Ovary (tissue), 3 donors: ENCODE data around the gene GSG1L.

Experiments used
- EP300 ChIP-seq: sonication (generic); formaldehyde crosslinking; IDR thresholded peaks from one replicate; pipeline ENCODE4 v1.6.1; 2017; ENCODE audit warnings: antibody characterized with exemption
- POLR2A ChIP-seq: fragments of 450-650 bp; IDR thresholded peaks from one replicate; pipeline ENCODE4 v1.6.1; 2017; ENCODE audit warnings: antibody characterized with exemption, mild to moderate bottlenecking, moderate library complexity
- TF ChIP-seq, protein P1 (sequence below), 3 donors: fragments of 450-650 bp in 2 of 3; fragments of 200-600 bp in 1 of 3; IDR thresholded peaks; one replicate each; pipeline versions ENCODE4 v1.5.1 to v1.8.0; 2016 to 2022; ENCODE audit warnings: antibody characterized with exemption in 3 of 3, mild to moderate bottlenecking in 1 of 3
- donor health status: DM: no; HTN: no; CAD: no.

DNA sequence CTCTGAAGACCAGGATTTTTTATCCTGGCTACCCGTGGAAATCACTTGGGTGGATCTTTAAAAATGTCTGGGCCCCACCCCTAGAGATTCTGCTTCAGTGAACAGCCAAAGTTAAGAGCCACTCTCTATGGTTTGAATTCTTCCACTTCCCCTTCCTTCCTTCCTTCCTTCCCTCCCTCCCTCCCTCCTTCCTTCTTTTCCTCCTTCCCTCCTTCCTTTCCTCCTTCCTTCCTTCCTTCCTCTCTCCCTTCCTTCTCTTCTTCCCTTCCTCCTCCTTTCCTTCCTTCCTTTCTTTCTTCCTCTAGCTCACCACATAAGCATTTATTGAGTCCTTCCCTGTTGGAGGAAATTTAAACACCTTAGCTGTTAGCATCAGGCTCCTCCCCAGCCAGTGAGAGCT is 310.0 kb downstream of the GSG1L start:
- TF ChIP-seq, protein P1, sequence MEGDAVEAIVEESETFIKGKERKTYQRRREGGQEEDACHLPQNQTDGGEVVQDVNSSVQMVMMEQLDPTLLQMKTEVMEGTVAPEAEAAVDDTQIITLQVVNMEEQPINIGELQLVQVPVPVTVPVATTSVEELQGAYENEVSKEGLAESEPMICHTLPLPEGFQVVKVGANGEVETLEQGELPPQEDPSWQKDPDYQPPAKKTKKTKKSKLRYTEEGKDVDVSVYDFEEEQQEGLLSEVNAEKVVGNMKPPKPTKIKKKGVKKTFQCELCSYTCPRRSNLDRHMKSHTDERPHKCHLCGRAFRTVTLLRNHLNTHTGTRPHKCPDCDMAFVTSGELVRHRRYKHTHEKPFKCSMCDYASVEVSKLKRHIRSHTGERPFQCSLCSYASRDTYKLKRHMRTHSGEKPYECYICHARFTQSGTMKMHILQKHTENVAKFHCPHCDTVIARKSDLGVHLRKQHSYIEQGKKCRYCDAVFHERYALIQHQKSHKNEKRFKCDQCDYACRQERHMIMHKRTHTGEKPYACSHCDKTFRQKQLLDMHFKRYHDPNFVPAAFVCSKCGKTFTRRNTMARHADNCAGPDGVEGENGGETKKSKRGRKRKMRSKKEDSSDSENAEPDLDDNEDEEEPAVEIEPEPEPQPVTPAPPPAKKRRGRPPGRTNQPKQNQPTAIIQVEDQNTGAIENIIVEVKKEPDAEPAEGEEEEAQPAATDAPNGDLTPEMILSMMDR (IDR thresholded peaks at IDR 0.05) = no peak
- TF ChIP-seq POLR2A (no peak), EP300 (no peak)
